Measurements from ENCODE around the gene INPP4B.

The INPP4B gene

DNA sequence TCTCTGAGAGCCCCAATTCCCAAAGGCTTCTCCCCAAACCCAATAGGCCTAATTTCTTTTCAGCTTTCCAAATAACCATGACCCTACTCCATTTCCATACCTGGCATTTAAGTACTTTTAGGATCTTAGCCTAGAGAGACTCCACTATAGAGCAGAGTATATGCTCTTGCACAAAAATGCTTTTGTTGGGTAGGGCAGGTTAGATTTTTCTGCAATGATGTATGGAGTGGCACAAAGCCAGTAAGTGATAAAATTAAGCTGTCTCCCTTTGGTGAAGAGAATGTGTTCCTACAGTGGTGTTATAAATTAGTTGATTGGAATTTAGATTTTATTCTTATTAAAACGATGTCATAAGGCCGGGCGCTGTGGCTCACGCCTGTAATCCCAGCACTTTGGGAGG, 124.9 kb downstream of the INPP4B start:
- no peak overlapping the region for H3K4me3 ChIP-seq (ENCODE audit: low read depth in 1 of 2, low read length in 2 of 2)
- peaks cover 65% of the 10 kb centered on the region for H3K4me1 ChIP-seq (ENCODE audit: insufficient read depth, low read length)
- no peaks in the 10 kb centered on the region for H3K36me3 ChIP-seq (ENCODE audit: insufficient read depth, low read length)
- H3K9ac ChIP-seq (ENCODE audit: low read depth, low read length), result no peak overlapping the region
- H3K9me3 ChIP-seq (ENCODE audit: insufficient read depth, low read length, severe bottlenecking), result no peaks in the 10 kb centered on the region
- H3K4me2 ChIP-seq (ENCODE audit: insufficient read depth, low read length), result no peak overlapping the region
- H3K27me3 ChIP-seq (ENCODE audit: insufficient read depth, low read length, poor library complexity), result no peaks in the 10 kb centered on the region
- no peaks in the 10 kb centered on the region for H4K20me1 ChIP-seq (ENCODE audit: insufficient read depth, low read length)
- H3K27ac ChIP-seq (ENCODE audit: low read length), result peak overlapping the region; percentile 19
- peaks cover 4% of the 10 kb centered on the region for H3K79me2 ChIP-seq (ENCODE audit: insufficient read depth, low read length)
- no peak overlapping the region for H2AFZ ChIP-seq (ENCODE audit: low read depth, low read length)
- ATAC-seq (ENCODE audit: insufficient read depth, low read depth) (no peak), DNase-seq (no peak)
- no peak for TF ChIP-seq EZH2 (IDR thresholded peaks at IDR 0.05; ENCODE audit: borderline replicate concordance, low read depth, low read length, severe bottlenecking)
- TF ChIP-seq, protein P1, sequence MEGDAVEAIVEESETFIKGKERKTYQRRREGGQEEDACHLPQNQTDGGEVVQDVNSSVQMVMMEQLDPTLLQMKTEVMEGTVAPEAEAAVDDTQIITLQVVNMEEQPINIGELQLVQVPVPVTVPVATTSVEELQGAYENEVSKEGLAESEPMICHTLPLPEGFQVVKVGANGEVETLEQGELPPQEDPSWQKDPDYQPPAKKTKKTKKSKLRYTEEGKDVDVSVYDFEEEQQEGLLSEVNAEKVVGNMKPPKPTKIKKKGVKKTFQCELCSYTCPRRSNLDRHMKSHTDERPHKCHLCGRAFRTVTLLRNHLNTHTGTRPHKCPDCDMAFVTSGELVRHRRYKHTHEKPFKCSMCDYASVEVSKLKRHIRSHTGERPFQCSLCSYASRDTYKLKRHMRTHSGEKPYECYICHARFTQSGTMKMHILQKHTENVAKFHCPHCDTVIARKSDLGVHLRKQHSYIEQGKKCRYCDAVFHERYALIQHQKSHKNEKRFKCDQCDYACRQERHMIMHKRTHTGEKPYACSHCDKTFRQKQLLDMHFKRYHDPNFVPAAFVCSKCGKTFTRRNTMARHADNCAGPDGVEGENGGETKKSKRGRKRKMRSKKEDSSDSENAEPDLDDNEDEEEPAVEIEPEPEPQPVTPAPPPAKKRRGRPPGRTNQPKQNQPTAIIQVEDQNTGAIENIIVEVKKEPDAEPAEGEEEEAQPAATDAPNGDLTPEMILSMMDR (IDR thresholded peaks at IDR 0.05; ENCODE audit: borderline replicate concordance, extremely low read depth, low read length, poor library complexity, severe bottlenecking), result no peak

DNA sequence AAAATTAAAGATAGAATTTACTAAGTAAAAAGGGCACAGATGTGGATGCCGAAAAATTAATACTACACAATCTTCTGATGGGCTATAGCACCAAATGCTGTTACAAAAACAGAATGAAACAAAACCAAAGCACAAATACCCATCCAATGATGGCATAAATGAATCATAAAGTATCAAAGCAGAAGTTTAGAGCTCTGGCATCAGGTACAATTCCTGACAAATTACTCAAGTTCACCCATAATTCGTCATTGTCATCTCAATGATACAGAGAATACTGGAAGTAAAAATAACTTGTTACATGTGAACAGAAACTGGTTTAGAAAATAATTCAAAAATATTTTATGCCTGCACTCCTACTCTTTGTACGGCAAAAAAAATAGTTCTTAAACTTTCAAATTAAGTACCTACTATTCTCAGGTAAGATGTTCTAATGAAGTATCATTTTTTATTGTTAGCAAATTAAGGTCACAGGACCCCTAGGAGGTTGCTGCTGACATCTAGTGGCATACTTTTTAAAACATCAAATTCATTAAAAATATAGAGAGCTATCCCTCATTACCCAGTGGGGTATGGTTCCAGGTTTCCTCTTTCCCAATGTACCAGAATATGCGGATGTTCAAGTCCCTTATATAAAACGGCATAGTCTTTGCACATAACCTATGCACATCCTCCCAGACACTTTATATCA, 126.1 kb downstream of the INPP4B start:
- no peak overlapping the region for H2AFZ ChIP-seq (ENCODE audit: low read depth, low read length)
- no peaks in the 10 kb centered on the region for H4K20me1 ChIP-seq (ENCODE audit: insufficient read depth, low read length)
- peak overlapping the region; percentile 66 for H3K27ac ChIP-seq (ENCODE audit: low read length)
- H3K4me2 ChIP-seq (ENCODE audit: insufficient read depth, low read length), result no peak overlapping the region
- no peak for DNase-seq
- no peak overlapping the region for H3K4me3 ChIP-seq (ENCODE audit: low read depth in 1 of 2, low read length in 2 of 2)
- H3K4me1 ChIP-seq (ENCODE audit: insufficient read depth, low read length), result peaks cover 54% of the 10 kb centered on the region
- peak; percentile 69 for ATAC-seq (ENCODE audit: insufficient read depth, low read depth)
- H3K36me3 ChIP-seq (ENCODE audit: insufficient read depth, low read length), result no peaks in the 10 kb centered on the region
- peaks cover 4% of the 10 kb centered on the region for H3K79me2 ChIP-seq (ENCODE audit: insufficient read depth, low read length)
- TF ChIP-seq, protein P1 (IDR thresholded peaks at IDR 0.05; ENCODE audit: borderline replicate concordance, extremely low read depth, low read length, poor library complexity, severe bottlenecking), result peak; percentile 64
- no peak for TF ChIP-seq EZH2 (IDR thresholded peaks at IDR 0.05; ENCODE audit: borderline replicate concordance, low read depth, low read length, severe bottlenecking)
- H3K9ac ChIP-seq (ENCODE audit: low read depth, low read length), result no peak overlapping the region
- H3K27me3 ChIP-seq (ENCODE audit: insufficient read depth, low read length, poor library complexity), result no peaks in the 10 kb centered on the region
- H3K9me3 ChIP-seq (ENCODE audit: insufficient read depth, low read length, severe bottlenecking), result no peaks in the 10 kb centered on the region

DNA sequence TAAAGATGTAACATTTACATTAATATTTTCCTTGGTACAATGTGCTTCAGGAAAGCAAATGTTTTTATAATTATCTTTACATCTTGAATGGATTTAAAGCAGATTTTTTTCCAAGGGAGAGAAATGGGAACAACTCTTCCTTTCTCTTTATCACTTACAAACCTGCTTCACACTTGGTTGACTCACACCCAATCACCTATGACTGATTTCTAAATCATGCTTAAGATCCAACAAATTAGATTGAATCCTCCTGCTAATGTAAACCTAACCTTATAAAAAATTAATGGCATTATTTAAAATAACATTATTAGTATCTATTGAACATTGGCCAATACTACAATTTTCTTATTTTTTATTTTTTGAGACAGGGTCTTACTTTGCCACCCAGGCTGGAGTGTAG, 127.1 kb downstream of the INPP4B start:
- Histone ChIP-seq H3K79me2 (ENCODE audit: insufficient read depth, low read length) (no peaks in the 10 kb centered on the region; the same call in 1 of the 2 replicates), H3K4me1 (ENCODE audit: insufficient read depth, low read length) (peaks cover 51% of the 10 kb centered on the region), H3K27me3 (ENCODE audit: insufficient read depth, low read length, poor library complexity) (no peaks in the 10 kb centered on the region), H3K36me3 (ENCODE audit: insufficient read depth, low read length) (no peaks in the 10 kb centered on the region), H2AFZ (ENCODE audit: low read depth, low read length) (no peak overlapping the region), H3K4me3 (ENCODE audit: low read depth in 1 of 2, low read length in 2 of 2) (no peak overlapping the region), H4K20me1 (ENCODE audit: insufficient read depth, low read length) (no peaks in the 10 kb centered on the region), H3K27ac (ENCODE audit: low read length) (peak overlapping the region; percentile 26; the same call in 1 of the 2 replicates), H3K4me2 (ENCODE audit: insufficient read depth, low read length) (no peak overlapping the region), H3K9me3 (ENCODE audit: insufficient read depth, low read length, severe bottlenecking) (no peaks in the 10 kb centered on the region), H3K9ac (ENCODE audit: low read depth, low read length) (no peak overlapping the region)
- no peak for DNase-seq
- no peak for ATAC-seq (ENCODE audit: insufficient read depth, low read depth)
- TF ChIP-seq, protein P1 (IDR thresholded peaks at IDR 0.05; ENCODE audit: borderline replicate concordance, extremely low read depth, low read length, poor library complexity, severe bottlenecking), result no peak
- no peak for TF ChIP-seq EZH2 (IDR thresholded peaks at IDR 0.05; ENCODE audit: borderline replicate concordance, low read depth, low read length, severe bottlenecking)

All from DND-41 (cell line).